Measurements from ENCODE around the gene SCGB3A1.

- TF ChIP-seq CTCF (IDR thresholded peaks at IDR 0.05 in 4 of 5, conservative IDR thresholded peaks at IDR 0.05 in 1 of 5) = no peak
- TF ChIP-seq POLR2A (IDR thresholded peaks at IDR 0.05) = no peak
These were observed 38.6 kb upstream of the SCGB3A1 start for GRCh38 chr5:180629831-180630382.
